SIG-M5 treated with dmso at 0.1 percent for 504 hours (cell line): Measurements from ENCODE around the gene S100A10.

Source experiments
- DNase-seq: peaks from one replicate; lab custom pipeline; 2025; ENCODE audit not compliant: unreplicated experiment; lab: John Stamatoyannopoulos, UW

S100A10 gene

GRCh38 chr1:151993734-151994496, at the start of gene S100A10:
S100A10 (minus strand) TSS chr1:151993859; CDS start chr1:151986230, 7,629 bp downstream.
- peak; percentile 83 for DNase-seq

GRCh38 chr1:152042030-152042429, 48.4 kb upstream of the S100A10 start:
- no peak for DNase-seq

GRCh38 chr1:152039886-152040285, 46.2 kb upstream of the S100A10 start:
- no peak for DNase-seq

GRCh38 chr1:152039461-152039860, 45.8 kb upstream of the S100A10 start:
- DNase-seq = no peak

GRCh38 chr1:152038871-152039270, 45.2 kb upstream of the S100A10 start:
- no peak for DNase-seq

GRCh38 chr1:152036267-152037216, 42.9 kb upstream of the S100A10 start, which contains the start of gene S100A11:
S100A11 (minus strand) TSS chr1:152037004; CDS start chr1:152036915, 89 bp downstream.
- DNase-seq = peak; percentile 93

- DNase-seq = peak; percentile 74
These were observed 42.0 kb upstream of the S100A10 start for GRCh38 chr1:152035539-152036266.

- DNase-seq = peak; percentile 92
These were observed 41.2 kb upstream of the S100A10 start for GRCh38 chr1:152034654-152035538.

- DNase-seq = no peak
These were observed 40.6 kb upstream of the S100A10 start for GRCh38 chr1:152034324-152034653.

GRCh38 chr1:152029929-152030211, 36.2 kb upstream of the S100A10 start:
- no peak for DNase-seq

GRCh38 chr1:152029144-152029928, 35.7 kb upstream of the S100A10 start:
- DNase-seq = peak; percentile 91

GRCh38 chr1:152026895-152027294, 33.2 kb upstream of the S100A10 start:
- DNase-seq = no peak

GRCh38 chr1:152024223-152024622, 30.6 kb upstream of the S100A10 start:
- DNase-seq = no peak

GRCh38 chr1:152023221-152023620, 29.6 kb upstream of the S100A10 start:
- no peak for DNase-seq

- DNase-seq = no peak
These were observed 28.8 kb upstream of the S100A10 start for GRCh38 chr1:152022474-152022873.

- DNase-seq = no peak
These were observed 27.9 kb upstream of the S100A10 start for GRCh38 chr1:152021569-152021968.

- DNase-seq = no peak
These were observed 27.2 kb upstream of the S100A10 start for GRCh38 chr1:152020849-152021248.

- DNase-seq = peak; percentile 41
These were observed 24.9 kb upstream of the S100A10 start for GRCh38 chr1:152018537-152018936.

- no peak for DNase-seq
These were observed 22.1 kb upstream of the S100A10 start for GRCh38 chr1:152015766-152016165.

- DNase-seq = no peak
These were observed 21.3 kb upstream of the S100A10 start for GRCh38 chr1:152014943-152015342.
